Glutamatergic neuron (in vitro differentiated cells): Measurements from ENCODE around the gene DNLZ. TPM values are rescaled to one million over a fixed set of nuclear protein-coding genes. Genes with fewer than 3 reads are reported as not detected.

Source experiments
- DNase-seq: peaks from one replicate; pipeline ENCODE4 v3.0.0; 2022
- H3K27ac Mint-ChIP-seq: one replicate; pipeline ENCODE4 v1.8.0; 2020; ENCODE audit warnings: mild to moderate bottlenecking, mixed read lengths, inconsistent platforms; ENCODE audit not compliant: unreplicated experiment
- H3K27me3 Mint-ChIP-seq: one replicate; pipeline ENCODE4 v1.8.0; 2020; ENCODE audit warnings: mild to moderate bottlenecking, moderate library complexity, mixed read lengths, inconsistent platforms; ENCODE audit not compliant: unreplicated experiment
- H3K36me3 Mint-ChIP-seq: one replicate; pipeline ENCODE4 v1.8.0; 2020; ENCODE audit warnings: mild to moderate bottlenecking, mixed read lengths, inconsistent platforms; ENCODE audit not compliant: unreplicated experiment
- H3K4me1 Mint-ChIP-seq: one replicate; pipeline ENCODE4 v1.8.0; 2020; ENCODE audit warnings: mild to moderate bottlenecking, low read depth, mixed read lengths, inconsistent platforms; ENCODE audit not compliant: unreplicated experiment
- H3K4me3 Mint-ChIP-seq: one replicate; pipeline ENCODE4 v1.8.0; 2020; ENCODE audit warnings: mild to moderate bottlenecking, mixed read lengths, inconsistent platforms; ENCODE audit not compliant: unreplicated experiment
- H3K9me3 Mint-ChIP-seq: one replicate; pipeline ENCODE4 v1.8.0; 2020; ENCODE audit warnings: mild to moderate bottlenecking, moderate library complexity, mixed read lengths, inconsistent platforms; ENCODE audit not compliant: unreplicated experiment
- total RNA-seq: library from RNA; stranded (reverse); fragmentation: NEBNext Ultra II Directional; extraction: Animal tissue kit (Norgen Biotek cat#: 25700); gene quantifications from one replicate; pipeline ENCODE4 v1.2.1, GENCODE V29; 2021; ENCODE audit not compliant: unreplicated experiment
- TF ChIP-seq, protein P1 (sequence below): fragments of 200-600 bp; sonication (generic); IDR thresholded peaks from one replicate; pipeline ENCODE4 v1.5.0; 2021; ENCODE audit not compliant: partially characterized antibody, unreplicated experiment

The DNLZ gene
- total RNA-seq, 1 donor from 2014 or later: 16.5 TPM

DNA sequence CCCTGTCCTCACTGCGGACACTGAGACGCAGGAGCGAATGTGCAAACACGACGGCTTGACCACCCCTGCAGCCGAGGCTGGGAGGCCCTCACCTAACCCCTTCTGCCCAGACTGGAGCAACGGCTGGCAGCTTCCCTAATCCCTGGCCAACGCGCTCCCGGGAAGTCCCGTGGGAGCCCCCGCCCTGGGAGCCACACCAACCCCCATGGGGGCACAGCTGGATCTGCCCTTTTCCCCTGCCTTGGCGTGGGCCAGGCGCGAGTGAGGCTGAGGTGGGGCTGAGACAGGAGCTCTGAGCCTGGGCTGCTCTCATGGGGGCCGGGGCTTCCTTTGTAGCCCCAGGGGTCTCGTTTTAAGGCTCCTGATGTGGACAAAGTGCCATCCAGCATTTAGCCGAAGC lies 4.6 kb upstream of the DNLZ start:
- Mint-ChIP-seq H3K27ac (no peak overlapping the region), H3K36me3 (no peaks in the 10 kb centered on the region), H3K4me1 (peaks cover 9% of the 10 kb centered on the region), H3K9me3 (peaks cover 4% of the 10 kb centered on the region), H3K27me3 (peaks cover 13% of the 10 kb centered on the region), H3K4me3 (no peak overlapping the region)
- TF ChIP-seq, protein P1, sequence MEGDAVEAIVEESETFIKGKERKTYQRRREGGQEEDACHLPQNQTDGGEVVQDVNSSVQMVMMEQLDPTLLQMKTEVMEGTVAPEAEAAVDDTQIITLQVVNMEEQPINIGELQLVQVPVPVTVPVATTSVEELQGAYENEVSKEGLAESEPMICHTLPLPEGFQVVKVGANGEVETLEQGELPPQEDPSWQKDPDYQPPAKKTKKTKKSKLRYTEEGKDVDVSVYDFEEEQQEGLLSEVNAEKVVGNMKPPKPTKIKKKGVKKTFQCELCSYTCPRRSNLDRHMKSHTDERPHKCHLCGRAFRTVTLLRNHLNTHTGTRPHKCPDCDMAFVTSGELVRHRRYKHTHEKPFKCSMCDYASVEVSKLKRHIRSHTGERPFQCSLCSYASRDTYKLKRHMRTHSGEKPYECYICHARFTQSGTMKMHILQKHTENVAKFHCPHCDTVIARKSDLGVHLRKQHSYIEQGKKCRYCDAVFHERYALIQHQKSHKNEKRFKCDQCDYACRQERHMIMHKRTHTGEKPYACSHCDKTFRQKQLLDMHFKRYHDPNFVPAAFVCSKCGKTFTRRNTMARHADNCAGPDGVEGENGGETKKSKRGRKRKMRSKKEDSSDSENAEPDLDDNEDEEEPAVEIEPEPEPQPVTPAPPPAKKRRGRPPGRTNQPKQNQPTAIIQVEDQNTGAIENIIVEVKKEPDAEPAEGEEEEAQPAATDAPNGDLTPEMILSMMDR: no peak
- no peak for DNase-seq

GRCh38 chr9:136367296-136368145 lies 4.0 kb upstream of the DNLZ start:
- H3K36me3 Mint-ChIP-seq: no peaks in the 10 kb centered on the region
- H3K4me3 Mint-ChIP-seq: no peak overlapping the region
- H3K27me3 Mint-ChIP-seq: peaks cover 15% of the 10 kb centered on the region
- no peak overlapping the region for H3K27ac Mint-ChIP-seq
- TF ChIP-seq, protein P1: no peak
- peaks cover 6% of the 10 kb centered on the region for H3K9me3 Mint-ChIP-seq
- H3K4me1 Mint-ChIP-seq: peaks cover 5% of the 10 kb centered on the region
- DNase-seq: no peak

DNA sequence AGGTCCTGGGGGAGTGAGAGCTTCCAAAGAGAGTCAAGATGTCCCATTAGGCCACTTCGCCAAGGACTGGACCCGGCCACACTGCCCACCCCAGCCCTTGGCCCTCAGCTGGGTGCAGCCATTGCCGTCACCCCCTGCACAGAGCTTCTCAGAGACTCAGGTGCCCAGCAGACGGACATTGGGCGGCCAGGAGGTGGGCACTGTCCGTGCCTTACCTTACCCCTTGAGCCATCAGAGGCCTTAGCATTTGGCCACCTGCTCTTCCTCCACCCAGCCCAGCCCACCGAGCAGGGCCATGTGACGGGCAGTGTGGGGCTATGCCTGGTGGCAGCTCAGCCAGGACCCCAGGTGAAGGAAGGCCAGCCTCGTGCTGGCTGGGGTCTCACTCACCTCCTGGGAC lies 3.3 kb upstream of the DNLZ start:
- Mint-ChIP-seq H3K27ac (no peak overlapping the region), H3K27me3 (peaks cover 16% of the 10 kb centered on the region), H3K4me3 (no peak overlapping the region), H3K4me1 (peaks cover 5% of the 10 kb centered on the region), H3K9me3 (peaks cover 6% of the 10 kb centered on the region), H3K36me3 (no peaks in the 10 kb centered on the region)
- no peak for DNase-seq
- TF ChIP-seq, protein P1: no peak

DNA sequence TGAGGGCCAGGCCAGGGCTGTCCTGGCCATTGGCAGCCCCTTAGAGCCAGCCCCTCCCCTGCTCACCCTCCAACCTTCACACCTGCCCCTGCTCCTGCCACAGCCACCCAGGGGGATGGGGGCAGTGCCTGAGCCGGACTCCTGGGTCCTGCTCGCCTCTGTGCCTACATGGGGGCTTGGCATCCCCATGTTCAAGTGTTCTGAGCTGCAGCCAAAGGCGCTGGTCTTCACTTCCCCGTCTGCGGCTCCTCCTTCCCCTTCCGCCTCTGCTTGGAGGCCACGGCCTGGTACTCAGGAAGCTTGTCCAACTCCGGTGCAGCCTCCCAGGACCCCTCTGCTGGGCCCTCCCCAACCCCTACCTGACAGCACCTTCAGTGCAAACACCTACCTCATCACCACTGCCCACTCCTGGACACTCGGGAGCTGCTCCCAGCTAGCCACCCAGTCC lies 2.3 kb upstream of the DNLZ start:
- Mint-ChIP-seq H3K27ac (peak overlapping the region; percentile 33), H3K36me3 (no peaks in the 10 kb centered on the region)
- TF ChIP-seq, protein P1: peak; percentile 4

DNA sequence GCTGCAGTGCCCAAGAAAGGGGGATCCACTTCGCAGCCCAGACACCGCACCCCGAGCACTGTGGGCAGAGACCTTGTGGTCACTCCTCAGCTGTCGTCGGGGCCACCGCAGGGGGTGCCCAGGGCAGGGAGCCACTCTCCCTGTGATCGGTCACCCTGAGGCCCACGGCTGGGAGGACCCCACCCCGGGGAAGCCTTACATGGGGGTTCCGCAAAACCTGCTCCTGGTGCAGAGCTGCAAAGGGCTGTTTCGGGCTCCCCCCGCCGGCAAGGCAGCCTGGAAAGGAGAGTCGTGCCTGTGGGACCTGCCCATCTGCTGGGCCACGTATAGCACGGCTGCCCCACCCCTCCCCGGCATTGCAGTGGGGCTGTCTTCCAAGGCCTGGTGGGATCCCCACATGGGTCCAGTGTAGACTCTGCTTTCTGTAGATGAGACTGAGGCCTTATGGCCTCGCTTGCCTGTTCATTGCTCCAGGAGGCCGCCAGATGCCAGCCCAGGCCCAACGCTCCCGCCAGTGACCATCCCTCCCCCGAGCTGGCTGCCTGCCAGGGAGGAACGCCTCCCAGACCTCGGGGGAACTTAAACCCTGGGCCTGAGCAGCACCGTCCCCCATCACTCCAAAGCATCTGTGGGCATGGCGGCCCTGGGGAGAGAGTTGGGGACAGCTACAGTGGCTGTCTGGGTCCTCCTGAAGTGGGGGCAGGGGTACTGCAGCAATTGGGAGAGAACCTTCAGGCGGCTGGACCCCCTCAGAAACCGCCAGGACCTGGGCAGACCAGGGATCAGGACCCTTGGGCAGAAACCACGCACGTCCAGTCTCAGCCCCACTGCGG lies 1.6 kb upstream of the DNLZ start:
- H3K9me3 Mint-ChIP-seq: peaks cover 11% of the 10 kb centered on the region
- H3K36me3 Mint-ChIP-seq: no peaks in the 10 kb centered on the region
- DNase-seq: peak; percentile 91
- peaks cover 18% of the 10 kb centered on the region for H3K27me3 Mint-ChIP-seq
- peaks cover 2% of the 10 kb centered on the region for H3K4me1 Mint-ChIP-seq
- TF ChIP-seq, protein P1: peak; percentile 22
- peak overlapping the region; percentile 30 for H3K4me3 Mint-ChIP-seq
- H3K27ac Mint-ChIP-seq: peak overlapping the region; percentile 90

More for the DNA sequence above, 2.3 kb upstream of the DNLZ start:
- Mint-ChIP-seq H3K9me3 (peaks cover 6% of the 10 kb centered on the region), H3K27me3 (peaks cover 16% of the 10 kb centered on the region), H3K4me1 (peaks cover 3% of the 10 kb centered on the region), H3K4me3 (no peak overlapping the region)
- no peak for DNase-seq
